Mucosa of rectum (tissue), 2 donors: Measurements from ENCODE around the gene ATXN2.
"Not testable (repeated sequence)": the region's sequence is repeated elsewhere in the genome, so short reads cannot be mapped to it uniquely, and the experiment has no call there.

Experiments
- H3K27ac ChIP-seq, 2 donors: one replicate each; pipeline ENCODE4 v1.7.0; 2013; ENCODE audit warnings: inconsistent platforms in 2 of 2, low read depth in 2 of 2, low read length in 2 of 2
- H3K27me3 ChIP-seq, 2 donors: one replicate each; pipeline ENCODE4 v1.7.0; 2013; ENCODE audit warnings: low read length in 2 of 2; ENCODE audit not compliant: control insufficient read depth in 2 of 2, insufficient read depth in 2 of 2
- H3K36me3 ChIP-seq, 2 donors: one replicate each; pipeline ENCODE4 v1.7.0; 2013; ENCODE audit warnings: low read length in 2 of 2; ENCODE audit not compliant: control insufficient read depth in 2 of 2, insufficient read depth in 2 of 2
- H3K4me1 ChIP-seq, 2 donors: one replicate each; pipeline ENCODE4 v1.7.0; 2013; ENCODE audit warnings: low read length in 2 of 2, mild to moderate bottlenecking in 1 of 2; ENCODE audit not compliant: control insufficient read depth in 2 of 2, insufficient read depth in 2 of 2
- H3K4me3 ChIP-seq, 2 donors: one replicate each; pipeline ENCODE4 v1.7.0; 2013; ENCODE audit warnings: low read length in 2 of 2
- H3K9ac ChIP-seq, 2 donors: one replicate each; pipeline ENCODE4 v1.7.0; 2013; ENCODE audit warnings: low read length in 2 of 2, low read depth in 1 of 2, mild to moderate bottlenecking in 1 of 2
- H3K9me3 ChIP-seq, 2 donors: one replicate each; pipeline ENCODE4 v1.7.0; 2013; ENCODE audit warnings: low read length in 2 of 2; ENCODE audit not compliant: control insufficient read depth in 2 of 2
- donor health status: healthy.
- donor health status: Normal muscosa, but diverticular disease.

The ATXN2 gene

DNA sequence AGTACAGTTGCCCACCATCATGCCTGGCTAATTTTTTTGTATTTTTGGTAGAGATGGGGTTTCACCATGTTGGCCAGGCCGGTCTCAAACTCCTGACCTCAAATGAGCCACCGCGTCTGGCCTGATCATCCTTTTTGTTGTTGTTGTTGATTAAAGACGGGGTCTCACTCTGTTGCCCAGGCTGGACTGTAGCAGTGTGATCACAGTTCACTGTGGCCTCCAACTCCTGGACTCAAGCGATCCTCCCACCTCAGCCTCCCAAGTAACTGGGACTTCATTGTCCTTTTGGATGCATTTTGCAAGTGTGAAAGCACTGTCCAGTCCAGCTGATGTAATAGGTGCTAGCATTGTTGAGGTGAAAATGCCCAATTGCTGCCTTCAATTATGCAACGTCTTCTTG lies 27.1 kb upstream of the ATXN2 start:
- H3K36me3 ChIP-seq = no peaks in the 10 kb centered on the region
- no peaks in the 10 kb centered on the region for H3K4me1 ChIP-seq
- H3K27me3 ChIP-seq = no peaks in the 10 kb centered on the region
- no peak overlapping the region for H3K27ac ChIP-seq
- no peak overlapping the region for H3K9ac ChIP-seq
- no peak overlapping the region for H3K4me3 ChIP-seq
- H3K9me3 ChIP-seq = no peaks in the 10 kb centered on the region

- H3K4me1 ChIP-seq = no peaks in the 10 kb centered on the region
- no peaks in the 10 kb centered on the region for H3K27me3 ChIP-seq
- no peak overlapping the region for H3K4me3 ChIP-seq
- H3K36me3 ChIP-seq = no peaks in the 10 kb centered on the region
- H3K27ac ChIP-seq = no peak overlapping the region
- no peaks in the 10 kb centered on the region for H3K9me3 ChIP-seq
- no peak overlapping the region for H3K9ac ChIP-seq
Observed at GRCh38 chr12:111624540-111624939, 25.4 kb upstream of the ATXN2 start.

- not testable (repeated sequence) for H3K4me3 ChIP-seq, H3K36me3 ChIP-seq, H3K4me1 ChIP-seq, H3K27me3 ChIP-seq, H3K9ac ChIP-seq, H3K9me3 ChIP-seq, H3K27ac ChIP-seq
Observed at GRCh38 chr12:111617841-111618240, 18.7 kb upstream of the ATXN2 start.

- Histone ChIP-seq H3K36me3 (no peaks in the 10 kb centered on the region), H3K9ac (no peak overlapping the region), H3K4me1 (peaks cover 0 to 3% of the 10 kb centered on the region in 2 donors), H3K27me3 (no peaks in the 10 kb centered on the region), H3K27ac (no peak overlapping the region), H3K9me3 (no peaks in the 10 kb centered on the region), H3K4me3 (no peak overlapping the region)
Observed at GRCh38 chr12:111616177-111616623, 17.1 kb upstream of the ATXN2 start.

DNA sequence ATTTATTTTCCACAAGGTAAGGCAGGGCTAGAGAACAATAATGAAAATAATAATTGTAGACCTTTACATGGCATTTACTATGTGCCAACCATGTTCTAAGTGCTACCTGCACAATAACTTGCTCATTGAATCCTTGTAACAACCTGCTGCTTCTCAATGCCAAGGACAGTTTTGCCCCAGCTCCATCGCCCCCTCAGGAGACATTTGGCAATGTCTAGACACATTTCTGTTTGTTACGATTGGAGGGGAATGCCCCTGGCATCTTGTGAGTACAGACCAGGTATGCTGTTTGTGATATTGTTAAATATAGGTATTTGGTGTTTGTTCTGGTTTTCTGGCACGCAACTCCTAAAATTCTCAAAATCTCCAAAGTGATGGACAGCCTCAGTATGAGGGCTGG lies 8.1 kb upstream of the ATXN2 start:
- Histone ChIP-seq H3K27ac (no peak overlapping the region), H3K9ac (no peak overlapping the region), H3K27me3 (no peaks in the 10 kb centered on the region), H3K4me3 (no peak overlapping the region), H3K4me1 (no peaks in the 10 kb centered on the region), H3K9me3 (no peaks in the 10 kb centered on the region), H3K36me3 (no peaks in the 10 kb centered on the region)

DNA sequence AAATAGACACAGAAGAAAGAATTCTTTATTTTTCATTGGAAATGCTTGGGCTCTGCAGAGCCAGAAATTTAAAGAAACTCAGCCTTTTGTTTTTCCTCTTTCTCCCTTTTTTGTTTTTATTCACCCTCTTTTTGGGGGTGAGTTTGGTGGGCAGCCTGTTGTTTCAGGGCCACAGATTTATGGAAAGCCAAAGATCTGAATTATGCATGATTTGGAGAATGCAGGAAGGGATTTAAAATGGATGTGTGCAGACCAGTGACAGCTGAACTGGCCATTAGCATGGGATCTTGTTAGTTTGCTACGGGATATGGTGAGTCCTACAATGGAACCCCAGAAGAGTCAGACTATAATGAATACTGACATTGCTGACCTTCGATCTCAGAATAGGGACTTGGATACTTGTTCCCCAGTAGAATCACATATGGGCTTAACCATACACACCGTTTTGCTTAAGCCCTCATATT lies 7.7 kb upstream of the ATXN2 start:
- no peaks in the 10 kb centered on the region for H3K36me3 ChIP-seq

GRCh38 chr12:111605911-111606766 lies 7.0 kb upstream of the ATXN2 start:
- Histone ChIP-seq H3K36me3 (no peaks in the 10 kb centered on the region), H3K27ac (no peak overlapping the region), H3K9ac (no peak overlapping the region)

More for the DNA sequence above, 7.7 kb upstream of the ATXN2 start:
- H3K9me3 ChIP-seq = no peaks in the 10 kb centered on the region
- H3K27me3 ChIP-seq = no peaks in the 10 kb centered on the region
- H3K4me3 ChIP-seq = no peak overlapping the region
- H3K27ac ChIP-seq = no peak overlapping the region
- H3K9ac ChIP-seq = no peak overlapping the region
- H3K4me1 ChIP-seq = no peaks in the 10 kb centered on the region

GRCh38 chr12:111602857-111603256 lies 3.7 kb upstream of the ATXN2 start:
- not testable (repeated sequence) for H3K9ac ChIP-seq, H3K27me3 ChIP-seq, H3K4me3 ChIP-seq, H3K27ac ChIP-seq, H3K9me3 ChIP-seq, H3K4me1 ChIP-seq, H3K36me3 ChIP-seq

More at GRCh38 chr12:111605911-111606766, 7.0 kb upstream of the ATXN2 start:
- no peaks in the 10 kb centered on the region for H3K4me1 ChIP-seq
- H3K27me3 ChIP-seq = no peaks in the 10 kb centered on the region
- no peak overlapping the region for H3K4me3 ChIP-seq
- H3K9me3 ChIP-seq = no peaks in the 10 kb centered on the region

- Histone ChIP-seq H3K9me3 (no peaks in the 10 kb centered on the region), H3K36me3 (no peaks in the 10 kb centered on the region), H3K9ac (no peak overlapping the region), H3K4me3 (no peak overlapping the region), H3K4me1 (peaks cover under 1 to 8% of the 10 kb centered on the region in 2 donors), H3K27ac (no peak overlapping the region), H3K27me3 (no peaks in the 10 kb centered on the region)
Observed at GRCh38 chr12:111602348-111602747, 3.2 kb upstream of the ATXN2 start.

DNA sequence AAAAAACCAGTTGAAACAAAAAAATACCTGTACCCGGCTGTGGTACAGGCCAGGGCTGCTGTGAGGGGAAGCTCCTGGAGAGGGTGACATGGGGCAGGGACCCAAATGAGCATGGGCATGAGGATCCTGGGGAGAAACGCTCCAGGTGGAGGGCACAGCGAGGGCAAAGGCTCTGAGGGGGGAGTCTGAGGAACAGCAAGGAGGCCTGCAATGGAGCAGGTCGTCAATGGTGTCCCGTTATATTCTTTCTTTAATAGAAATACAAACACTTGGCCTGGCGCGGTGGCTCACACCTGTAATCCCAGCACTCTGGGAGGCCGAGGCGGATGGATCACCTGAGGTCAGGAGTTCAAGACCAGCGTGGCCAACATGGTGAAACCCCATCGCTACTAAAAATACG lies 1.9 kb upstream of the ATXN2 start:
- H3K27ac ChIP-seq, H3K27me3 ChIP-seq, H3K4me3 ChIP-seq, H3K9ac ChIP-seq, H3K36me3 ChIP-seq, H3K9me3 ChIP-seq: not testable (repeated sequence)
- H3K4me1 ChIP-seq = peaks cover 8 to 11% of the 10 kb centered on the region in 2 donors
